Calu3 (cell line): Measurements from ENCODE around the gene PNMA8A. TPM values are rescaled to one million over a fixed set of nuclear protein-coding genes. Genes with fewer than 3 reads are reported as not detected.

ENCODE experiments used
- BruUV-seq: library from RNA; stranded (reverse); fragments of 400-500 nt; replicated peaks from 2 replicates; lab custom pipeline; 2021; lab: Mats Ljungman, UMichigan
- CTCF ChIA-PET: fragments of 300-600 bp; sonication (Branson Sonifier 250); formaldehyde crosslinking; loops from one replicate; lab custom pipeline; 2022; ENCODE audit warnings: antibody characterized with exemption; lab: Charles Lee
- DNase-seq: peaks from one replicate; pipeline ENCODE4 v3.0.0; 2022
- H3K27ac Mint-ChIP-seq: one replicate; pipeline ENCODE4 v1.8.0; 2022; ENCODE audit warnings: mixed read lengths; ENCODE audit not compliant: unreplicated experiment
- H3K27me3 Mint-ChIP-seq: one replicate; pipeline ENCODE4 v1.8.0; 2022; ENCODE audit warnings: mixed read lengths; ENCODE audit not compliant: unreplicated experiment
- H3K36me3 Mint-ChIP-seq: one replicate; pipeline ENCODE4 v1.8.0; 2022; ENCODE audit warnings: mild to moderate bottlenecking, moderate library complexity, mixed read lengths; ENCODE audit not compliant: insufficient read depth, unreplicated experiment
- H3K4me1 Mint-ChIP-seq: one replicate; pipeline ENCODE4 v1.8.0; 2022; ENCODE audit warnings: mild to moderate bottlenecking, low read depth, mixed read lengths; ENCODE audit not compliant: unreplicated experiment
- H3K4me3 Mint-ChIP-seq: one replicate; pipeline ENCODE4 v1.8.0; 2022; ENCODE audit warnings: mild to moderate bottlenecking, low read depth, moderate library complexity, mixed read lengths; ENCODE audit not compliant: unreplicated experiment
- H3K9me3 Mint-ChIP-seq: one replicate; pipeline ENCODE4 v1.8.0; 2022; ENCODE audit warnings: low read depth, mixed read lengths; ENCODE audit not compliant: unreplicated experiment
- CTCF ChIP-seq: fragments of 200-600 bp; IDR thresholded peaks from one replicate; pipeline ENCODE4 v1.8.0; 2022; ENCODE audit warnings: antibody characterized with exemption; ENCODE audit not compliant: unreplicated experiment
- intact Hi-C: fragments of 100-400 bp; cut with micrococcal nuclease; formaldehyde crosslinking; loops from one replicate; pipeline ENCODE4 v1.10.0; 2022; ENCODE audit not compliant: unreplicated experiment
- total RNA-seq: library from RNA; stranded (reverse); gene quantifications from 2 replicates; pipeline ENCODE4 v1.2.3, GENCODE V29; 2022

The PNMA8A gene
- total RNA-seq, 1 experiment from 2014 or later: 0.61 TPM

GRCh38 chr19:46478356-46478986 lies 7.1 kb upstream of the PNMA8A start:
- intact Hi-C loops: no loop called here
- Mint-ChIP-seq H3K27me3 (peaks cover 42% of the 10 kb centered on the region), H3K27ac (no peak overlapping the region), H3K9me3 (no peaks in the 10 kb centered on the region), H3K36me3 (no peaks in the 10 kb centered on the region), H3K4me3 (no peak overlapping the region), H3K4me1 (no peaks in the 10 kb centered on the region)
- no peak for TF ChIP-seq CTCF
- no peak for DNase-seq
- BruUV-seq: no TSS peak
- CTCF ChIA-PET: no interaction called here

- BruUV-seq: no TSS peak
- Mint-ChIP-seq H3K9me3 (no peaks in the 10 kb centered on the region), H3K27ac (no peak overlapping the region), H3K4me1 (no peaks in the 10 kb centered on the region), H3K36me3 (no peaks in the 10 kb centered on the region), H3K27me3 (peaks cover 52% of the 10 kb centered on the region), H3K4me3 (no peak overlapping the region)
- no peak for DNase-seq
- intact Hi-C loops: no loop called here
- CTCF ChIA-PET: interaction anchor here (0.7 kb wide), 2 partner anchors 8 to 345 kb away, joined by 5 read pairs; no protein-coding TSS in a partner anchor
- TF ChIP-seq CTCF: no peak
Observed at GRCh38 chr19:46475986-46476385, 4.6 kb upstream of the PNMA8A start.

- peaks cover 5% of the 10 kb centered on the region for H3K9me3 Mint-ChIP-seq
- intact Hi-C loops: no loop called here
- peaks cover 59% of the 10 kb centered on the region for H3K27me3 Mint-ChIP-seq
- DNase-seq: no peak
- no peak overlapping the region for H3K4me3 Mint-ChIP-seq
- no peak overlapping the region for H3K27ac Mint-ChIP-seq
- no peaks in the 10 kb centered on the region for H3K4me1 Mint-ChIP-seq
- BruUV-seq: no TSS peak
- CTCF ChIA-PET: interaction anchor here (0.6 to 1.1 kb wide), 4 partner anchors 25 to 218 kb away, joined by 3 to 7 read pairs (median 4); no protein-coding TSS in a partner anchor
- H3K36me3 Mint-ChIP-seq: no peaks in the 10 kb centered on the region
- no peak for TF ChIP-seq CTCF
Observed at GRCh38 chr19:46474211-46474610, 2.8 kb upstream of the PNMA8A start.

- Mint-ChIP-seq H3K27ac (no peak overlapping the region), H3K4me1 (no peaks in the 10 kb centered on the region), H3K4me3 (no peak overlapping the region), H3K27me3 (peaks cover 61% of the 10 kb centered on the region), H3K36me3 (no peaks in the 10 kb centered on the region), H3K9me3 (peaks cover 5% of the 10 kb centered on the region)
- no peak for DNase-seq
- BruUV-seq: no TSS peak
- no peak for TF ChIP-seq CTCF
- intact Hi-C loops: no loop called here
- CTCF ChIA-PET: no interaction called here
Observed at GRCh38 chr19:46472592-46472991, 1.2 kb upstream of the PNMA8A start.
